Left lung (tissue), 10 donors: ENCODE results near the gene GOLGA6A. TPM values are rescaled to one million over a fixed set of nuclear protein-coding genes. Genes with fewer than 3 reads are reported as not detected.
A peak's percentile ranks its signal among the peaks of the same experiment; 100 is the strongest.

Source experiments
- ATAC-seq: fragments of 200-7000 bp; cut with Tn5 transposase; one replicate; pipeline ENCODE4 v1.9.1; 2020; ENCODE audit warnings: moderate library complexity
- DNase-seq, 4 donors: peaks; one replicate each; pipeline ENCODE4 v3.0.0-alpha.2; 2013 to 2020
- H3K27ac ChIP-seq, 2 donors: fragments of 200-600 bp; sonication (generic) in 1 of 2; one replicate each; pipeline versions ENCODE4 v1.5.0 to v1.8.0; 2020 to 2021
- H3K27me3 ChIP-seq, 2 donors: fragments of 200-600 bp; sonication (generic) in 1 of 2; one replicate each; pipeline versions ENCODE4 v1.5.0 to v1.8.0; 2020 to 2021
- H3K36me3 ChIP-seq, 2 donors: fragments of 200-600 bp; sonication (generic) in 1 of 2; one replicate each; pipeline versions ENCODE4 v1.5.0 to v1.8.0; 2020 to 2021
- H3K4me1 ChIP-seq, 2 donors: fragments of 200-600 bp; one replicate each; pipeline ENCODE4 v1.8.0; 2021
- H3K4me3 ChIP-seq, 2 donors: fragments of 200-600 bp; sonication (generic) in 1 of 2; one replicate each; pipeline versions ENCODE4 v1.5.0 to v1.8.0; 2020 to 2021; ENCODE audit warnings: mild to moderate bottlenecking in 1 of 2
- H3K9me3 ChIP-seq, 2 donors: fragments of 200-600 bp; sonication (generic) in 1 of 2; one replicate each; pipeline versions ENCODE4 v1.5.0 to v1.8.0; 2020 to 2021
- CTCF ChIP-seq, 2 donors: fragments of 200-600 bp; sonication (generic) in 1 of 2; IDR thresholded peaks; one replicate each; pipeline versions ENCODE4 v1.5.0 to v1.8.0; 2021; ENCODE audit warnings: antibody characterized with exemption in 2 of 2
- intact Hi-C, 2 donors: fragments of 100-400 bp; cut with DNase I; formaldehyde crosslinking; loops; one replicate each; pipeline versions ENCODE4 v1.11.2 to v1.14.2; 2022
- polyA plus RNA-seq, 6 donors: library from polyadenylated mRNA; unstranded; fragments of 120-200 nt; gene quantifications; one replicate each; pipeline ENCODE4 v1.2.1, GENCODE V29; 2013; ENCODE audit not compliant: insufficient read length in 6 of 6
- total RNA-seq, 2 donors: library from RNA; stranded (reverse); fragmentation: NEBNext Ultra II Directional; extraction: Animal tissue kit (Norgen Biotek cat#: 25700); gene quantifications; one replicate each; pipeline ENCODE4 v1.2.1, GENCODE V29; 2021
- donor health status: DM: no; HTN: yes; CAD: no.
- donor health status: DM: no; HTN: no; CAD: no.

GOLGA6A gene
- total and polyA plus RNA-seq, 8 donors: 0.06 to 0.56 (median 0.32) TPM; not detected in 2

GRCh38 chr15:74036271-74037170 is 45.8 kb downstream of the GOLGA6A start:
- Histone ChIP-seq H3K36me3 (peaks cover 0 to 83% of the 10 kb centered on the region in 2 donors), H3K4me1 (peaks cover 9 to 27% of the 10 kb centered on the region in 2 donors), H3K4me3 (no peak overlapping the region), H3K27ac (peak overlapping the region in 1 of 2 donors; percentile 23), H3K9me3 (no peaks in the 10 kb centered on the region), H3K27me3 (no peaks in the 10 kb centered on the region)
- peak in 2 of 4 donors; percentile 60 to 75 for DNase-seq
- intact Hi-C loops: no loop called here
- peak in 1 of 2 donors; percentile 23 for TF ChIP-seq CTCF (IDR thresholded peaks at IDR 0.05)
- ATAC-seq: peak; percentile 83

DNA sequence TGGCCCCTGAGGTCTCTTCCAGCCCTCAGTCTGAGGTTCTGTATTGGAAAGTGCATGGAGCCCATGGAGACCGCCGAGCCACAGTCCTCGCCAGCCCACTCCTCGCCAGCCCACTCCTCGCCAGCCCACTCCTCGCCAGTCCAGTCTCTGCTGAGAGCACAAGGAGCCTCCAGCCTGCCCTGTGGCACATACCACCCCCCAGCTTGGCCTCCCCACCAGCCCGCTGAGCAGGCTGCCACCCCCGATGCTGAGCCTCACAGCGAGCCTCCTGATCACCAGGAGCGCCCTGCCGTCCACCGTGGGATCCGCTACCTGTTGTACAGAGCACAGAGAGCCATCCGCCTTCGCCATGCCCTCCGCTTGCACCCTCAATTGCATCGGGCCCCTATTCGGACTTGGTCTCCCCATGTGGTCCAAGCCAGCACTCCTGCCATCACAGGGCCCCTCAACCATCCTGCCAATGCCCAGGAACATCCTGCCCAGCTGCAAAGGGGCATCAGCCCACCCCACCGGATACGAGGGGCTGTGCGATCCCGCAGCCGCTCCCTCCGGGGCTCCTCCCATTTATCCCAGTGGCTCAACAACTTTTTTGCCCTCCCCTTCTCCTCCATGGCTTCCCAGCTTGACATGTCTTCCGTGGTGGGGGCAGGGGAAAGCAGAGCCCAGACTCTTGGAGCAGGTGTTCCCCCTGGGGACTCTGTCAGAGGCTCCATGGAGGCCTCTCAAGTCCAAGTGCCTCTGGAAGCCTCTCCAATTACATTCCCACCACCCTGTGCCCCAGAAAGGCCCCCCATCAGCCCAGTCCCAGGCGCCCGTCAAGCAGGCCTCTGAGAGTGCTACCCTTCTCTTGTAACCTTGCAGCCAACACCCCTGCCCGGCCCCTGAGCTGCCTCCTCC is 47.0 kb downstream of the GOLGA6A start:
- intact Hi-C loops: no loop called here
- peaks cover 9 to 18% of the 10 kb centered on the region in 2 donors for H3K4me1 ChIP-seq
- H3K4me3 ChIP-seq: no peak overlapping the region
- DNase-seq (no peak), ATAC-seq (no peak)
- no peaks in the 10 kb centered on the region for H3K27me3 ChIP-seq
- no peak for TF ChIP-seq CTCF (IDR thresholded peaks at IDR 0.05)
- no peaks in the 10 kb centered on the region for H3K9me3 ChIP-seq
- peaks cover 0 to 82% of the 10 kb centered on the region in 2 donors for H3K36me3 ChIP-seq
- H3K27ac ChIP-seq: no peak overlapping the region

GRCh38 chr15:74034206-74034755 is 48.1 kb downstream of the GOLGA6A start:
- no peak for DNase-seq
- Histone ChIP-seq H3K36me3 (peaks cover 0 to 93% of the 10 kb centered on the region in 2 donors), H3K4me1 (peaks cover 5 to 18% of the 10 kb centered on the region in 2 donors), H3K27me3 (no peaks in the 10 kb centered on the region), H3K27ac (no peak overlapping the region), H3K9me3 (no peaks in the 10 kb centered on the region), H3K4me3 (no peak overlapping the region)
- no peak for TF ChIP-seq CTCF (IDR thresholded peaks at IDR 0.05)
- ATAC-seq: no peak
- intact Hi-C loops: no loop called here

- peaks cover 0 to 18% of the 10 kb centered on the region in 2 donors for H3K4me1 ChIP-seq
- no peak for TF ChIP-seq CTCF (IDR thresholded peaks at IDR 0.05)
- no peak for ATAC-seq
- H3K36me3 ChIP-seq: peaks cover 0 to 94% of the 10 kb centered on the region in 2 donors
- H3K4me3 ChIP-seq: no peak overlapping the region
- H3K27ac ChIP-seq: peak overlapping the region in 1 of 2 donors; percentile 25
- no peaks in the 10 kb centered on the region for H3K27me3 ChIP-seq
- no peaks in the 10 kb centered on the region for H3K9me3 ChIP-seq
- intact Hi-C loops: no loop called here
- no peak for DNase-seq
Measured at GRCh38 chr15:74032606-74033561, 49.5 kb downstream of the GOLGA6A start.
